ENCODE data around the gene GMPR2.

GMPR2 gene

GRCh38 chr14:24262821-24263733 lies 30.3 kb downstream of the GMPR2 start, which contains the start of gene TGM1:
Gene TGM1, minus strand, starts transcription at chr14:24263177. Its CDS starts 825 bp downstream, at chr14:24262352.
- Histone ChIP-seq H3K27me3 (ENCODE audit: insufficient read depth, low read length) (no peaks in the 10 kb centered on the region), H3K9me2 (ENCODE audit: low read depth, low read length) (no peaks in the 10 kb centered on the region), H3K27ac (ENCODE audit: low read depth, low read length, poor library complexity, severe bottlenecking) (no peak within 1 kb of the TSS), H2AFZ (ENCODE audit: low read length) (no peak within 1 kb of the TSS), H3K4me2 (ENCODE audit: low read length) (no peak within 1 kb of the TSS), H4K20me1 (ENCODE audit: insufficient read depth, low read length) (no peaks in the 10 kb centered on the region), H3K4me1 (ENCODE audit: insufficient read depth, low read length, severe bottlenecking) (no peaks in the 10 kb centered on the region), H3K4me3 (ENCODE audit: low read depth, low read length, poor library complexity, severe bottlenecking) (no peak within 1 kb of the TSS), H3K9ac (ENCODE audit: low read length) (no peak within 1 kb of the TSS), H3K79me2 (ENCODE audit: insufficient read depth, low read length) (no peaks in the 10 kb centered on the region), H3F3A (ENCODE audit: insufficient read depth, low read length) (no peaks in the 10 kb centered on the region), H3K36me3 (ENCODE audit: insufficient read depth, low read length) (0 out of 2 replicates have a peak, but pooled peaks cover 3% of the 10 kb centered on the region), H3K9me3 (ENCODE audit: low read length) (no peaks in the 10 kb centered on the region)
- TF ChIP-seq CTCF (IDR thresholded peaks at IDR 0.05; ENCODE audit: low read length) (no peak), EZH2 (IDR thresholded peaks at IDR 0.05; ENCODE audit: borderline replicate concordance, low read length) (no peak)

- Histone ChIP-seq H3K4me3 (ENCODE audit: low read depth, low read length, poor library complexity, severe bottlenecking) (no peak overlapping the region), H3K79me2 (ENCODE audit: insufficient read depth, low read length) (no peaks in the 10 kb centered on the region), H3K9me3 (ENCODE audit: low read length) (no peaks in the 10 kb centered on the region), H3F3A (ENCODE audit: insufficient read depth, low read length) (no peaks in the 10 kb centered on the region), H3K9me2 (ENCODE audit: low read depth, low read length) (no peaks in the 10 kb centered on the region), H3K27me3 (ENCODE audit: insufficient read depth, low read length) (no peaks in the 10 kb centered on the region), H3K36me3 (ENCODE audit: insufficient read depth, low read length) (0 out of 2 replicates have a peak, but pooled peaks cover 3% of the 10 kb centered on the region), H2AFZ (ENCODE audit: low read length) (no peak overlapping the region), H3K9ac (ENCODE audit: low read length) (no peak overlapping the region), H3K4me2 (ENCODE audit: low read length) (no peak overlapping the region), H3K4me1 (ENCODE audit: insufficient read depth, low read length, severe bottlenecking) (no peaks in the 10 kb centered on the region), H3K27ac (ENCODE audit: low read depth, low read length, poor library complexity, severe bottlenecking) (no peak overlapping the region), H4K20me1 (ENCODE audit: insufficient read depth, low read length) (no peaks in the 10 kb centered on the region)
- TF ChIP-seq EZH2 (IDR thresholded peaks at IDR 0.05; ENCODE audit: borderline replicate concordance, low read length) (no peak), CTCF (IDR thresholded peaks at IDR 0.05; ENCODE audit: low read length) (no peak)
These were observed 31.1 kb downstream of the GMPR2 start for GRCh38 chr14:24263848-24264247.

GRCh38 chr14:24264298-24264697 lies 31.6 kb downstream of the GMPR2 start:
- H3K4me2 ChIP-seq (ENCODE audit: low read length) = no peak overlapping the region
- no peak overlapping the region for H3K9ac ChIP-seq (ENCODE audit: low read length)
- H3F3A ChIP-seq (ENCODE audit: insufficient read depth, low read length) = no peaks in the 10 kb centered on the region
- 0 out of 2 replicates have a peak, but pooled peaks cover 3% of the 10 kb centered on the region for H3K36me3 ChIP-seq (ENCODE audit: insufficient read depth, low read length)
- H3K9me2 ChIP-seq (ENCODE audit: low read depth, low read length) = no peaks in the 10 kb centered on the region
- H3K9me3 ChIP-seq (ENCODE audit: low read length) = no peaks in the 10 kb centered on the region
- no peak overlapping the region for H2AFZ ChIP-seq (ENCODE audit: low read length)
- no peaks in the 10 kb centered on the region for H3K79me2 ChIP-seq (ENCODE audit: insufficient read depth, low read length)
- H4K20me1 ChIP-seq (ENCODE audit: insufficient read depth, low read length) = no peaks in the 10 kb centered on the region
- no peaks in the 10 kb centered on the region for H3K27me3 ChIP-seq (ENCODE audit: insufficient read depth, low read length)
- no peak overlapping the region for H3K27ac ChIP-seq (ENCODE audit: low read depth, low read length, poor library complexity, severe bottlenecking)
- H3K4me1 ChIP-seq (ENCODE audit: insufficient read depth, low read length, severe bottlenecking) = no peaks in the 10 kb centered on the region
- no peak for TF ChIP-seq CTCF (IDR thresholded peaks at IDR 0.05; ENCODE audit: low read length)
- no peak for TF ChIP-seq EZH2 (IDR thresholded peaks at IDR 0.05; ENCODE audit: borderline replicate concordance, low read length)
- no peak overlapping the region for H3K4me3 ChIP-seq (ENCODE audit: low read depth, low read length, poor library complexity, severe bottlenecking)

Measured in OCI-LY1 (cell line).